Progenitor cell of endocrine pancreas (in vitro differentiated cells): Measurements from ENCODE around the gene PTPRD. TPM values are rescaled to one million over a fixed set of nuclear protein-coding genes. Genes with fewer than 3 reads are reported as not detected.

Source experiments
- DNase-seq: peaks from one replicate; pipeline ENCODE4 v3.0.0; 2021; ENCODE audit warnings: low spot score; ENCODE audit not compliant: unreplicated experiment
- H3K27ac Mint-ChIP-seq: 2 replicates; pipeline ENCODE4 v1.8.0; 2021; ENCODE audit warnings: mild to moderate bottlenecking, moderate library complexity, mixed read lengths
- H3K27me3 Mint-ChIP-seq: 2 replicates; pipeline ENCODE4 v1.8.0; 2021; ENCODE audit warnings: mixed read lengths
- H3K36me3 Mint-ChIP-seq: 2 replicates; pipeline ENCODE4 v1.8.0; 2022; ENCODE audit warnings: mixed read lengths; ENCODE audit not compliant: insufficient read depth
- H3K4me1 Mint-ChIP-seq: 2 replicates; pipeline ENCODE4 v1.8.0; 2021; ENCODE audit warnings: low read depth, mixed read lengths
- H3K4me3 Mint-ChIP-seq: 2 replicates; pipeline ENCODE4 v1.8.0; 2021; ENCODE audit warnings: low read depth, mild to moderate bottlenecking, moderate library complexity, mixed read lengths
- H3K9me3 Mint-ChIP-seq: 2 replicates; pipeline ENCODE4 v1.8.0; 2021; ENCODE audit warnings: low read depth, mixed read lengths
- total RNA-seq: library from RNA; stranded (reverse); gene quantifications from 2 replicates; pipeline ENCODE4 v1.2.1, GENCODE V29; 2021
- TF ChIP-seq, protein P1 (sequence below): fragments of 200-600 bp; sonication (generic); IDR thresholded peaks from one replicate; pipeline ENCODE4 v1.5.0; 2021; ENCODE audit warnings: antibody characterized with exemption, mild to moderate bottlenecking; ENCODE audit not compliant: unreplicated experiment

Gene PTPRD
- total RNA-seq, 1 donor from 2014 or later: 124 TPM

DNA sequence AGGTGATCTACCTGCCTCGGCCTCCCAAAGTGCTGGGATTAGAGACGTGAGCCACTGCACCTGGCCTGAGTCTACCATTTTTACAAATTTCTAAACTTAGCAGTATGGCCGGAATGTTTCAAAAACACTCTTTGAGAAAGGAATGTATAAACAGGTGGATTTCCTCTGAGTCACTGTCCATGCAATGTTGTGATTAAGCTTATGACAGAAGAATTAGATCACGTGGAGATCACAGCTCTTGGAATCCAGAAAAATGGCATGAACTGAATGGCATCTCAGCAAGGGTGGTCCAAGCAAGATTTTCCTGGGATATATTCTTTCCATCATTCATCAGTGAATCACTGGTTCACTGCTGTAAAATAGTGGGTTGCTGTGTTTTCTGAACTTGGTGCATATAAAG, 865.0 kb downstream of the PTPRD start:
- Mint-ChIP-seq H3K9me3 (no peaks in the 10 kb centered on the region), H3K27me3 (no peaks in the 10 kb centered on the region), H3K4me3 (no peak overlapping the region), H3K4me1 (peaks cover 2% of the 10 kb centered on the region), H3K36me3 (no peaks in the 10 kb centered on the region), H3K27ac (peak overlapping the region; percentile 22)
- TF ChIP-seq, protein P1, sequence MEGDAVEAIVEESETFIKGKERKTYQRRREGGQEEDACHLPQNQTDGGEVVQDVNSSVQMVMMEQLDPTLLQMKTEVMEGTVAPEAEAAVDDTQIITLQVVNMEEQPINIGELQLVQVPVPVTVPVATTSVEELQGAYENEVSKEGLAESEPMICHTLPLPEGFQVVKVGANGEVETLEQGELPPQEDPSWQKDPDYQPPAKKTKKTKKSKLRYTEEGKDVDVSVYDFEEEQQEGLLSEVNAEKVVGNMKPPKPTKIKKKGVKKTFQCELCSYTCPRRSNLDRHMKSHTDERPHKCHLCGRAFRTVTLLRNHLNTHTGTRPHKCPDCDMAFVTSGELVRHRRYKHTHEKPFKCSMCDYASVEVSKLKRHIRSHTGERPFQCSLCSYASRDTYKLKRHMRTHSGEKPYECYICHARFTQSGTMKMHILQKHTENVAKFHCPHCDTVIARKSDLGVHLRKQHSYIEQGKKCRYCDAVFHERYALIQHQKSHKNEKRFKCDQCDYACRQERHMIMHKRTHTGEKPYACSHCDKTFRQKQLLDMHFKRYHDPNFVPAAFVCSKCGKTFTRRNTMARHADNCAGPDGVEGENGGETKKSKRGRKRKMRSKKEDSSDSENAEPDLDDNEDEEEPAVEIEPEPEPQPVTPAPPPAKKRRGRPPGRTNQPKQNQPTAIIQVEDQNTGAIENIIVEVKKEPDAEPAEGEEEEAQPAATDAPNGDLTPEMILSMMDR: no peak
- no peak for DNase-seq

DNA sequence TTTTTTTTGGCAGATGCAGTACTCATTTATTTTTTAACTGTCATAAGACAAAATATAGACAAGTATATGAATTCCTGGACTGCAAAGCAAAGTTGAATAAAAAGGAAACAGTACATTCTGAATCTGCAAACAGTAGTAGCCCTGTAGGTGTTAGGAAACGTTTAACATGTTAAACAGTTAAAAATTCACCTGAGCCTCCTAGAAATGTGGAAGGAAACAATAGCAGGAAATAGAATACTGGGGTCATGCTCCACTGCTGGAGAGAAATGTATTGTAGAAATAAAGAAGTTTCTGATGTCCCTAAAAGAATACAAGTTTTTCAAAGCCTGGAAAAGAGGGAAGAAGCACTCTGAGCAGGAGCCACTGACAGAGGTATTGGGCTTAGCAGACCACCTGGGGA, 866.0 kb downstream of the PTPRD start:
- no peak for DNase-seq
- Mint-ChIP-seq H3K4me3 (no peak overlapping the region), H3K9me3 (no peaks in the 10 kb centered on the region), H3K36me3 (no peaks in the 10 kb centered on the region), H3K27ac (no peak overlapping the region), H3K4me1 (no peaks in the 10 kb centered on the region), H3K27me3 (no peaks in the 10 kb centered on the region)
- TF ChIP-seq, protein P1: no peak

DNA sequence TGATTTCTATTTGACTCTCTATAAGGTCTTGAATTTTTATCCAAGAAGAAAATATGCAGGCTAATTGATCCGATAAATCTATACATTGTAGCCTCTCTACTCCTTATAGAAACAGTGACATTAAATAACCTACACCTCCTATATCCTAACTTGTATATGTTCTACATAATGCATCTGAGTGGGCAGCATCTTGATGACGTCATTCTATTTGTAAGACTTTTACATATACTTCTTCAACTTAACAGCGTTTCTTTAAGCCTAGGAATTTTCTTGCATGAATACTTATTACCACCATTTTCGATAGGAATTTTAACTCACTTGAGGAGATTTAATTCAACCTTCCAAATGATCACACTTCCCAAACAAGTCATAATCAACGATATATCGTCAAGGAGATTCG, 869.0 kb downstream of the PTPRD start:
- Mint-ChIP-seq H3K9me3 (no peaks in the 10 kb centered on the region), H3K27me3 (no peaks in the 10 kb centered on the region), H3K4me3 (no peak overlapping the region), H3K27ac (no peak overlapping the region), H3K4me1 (no peaks in the 10 kb centered on the region), H3K36me3 (no peaks in the 10 kb centered on the region)
- TF ChIP-seq, protein P1: no peak
- DNase-seq: no peak

DNA sequence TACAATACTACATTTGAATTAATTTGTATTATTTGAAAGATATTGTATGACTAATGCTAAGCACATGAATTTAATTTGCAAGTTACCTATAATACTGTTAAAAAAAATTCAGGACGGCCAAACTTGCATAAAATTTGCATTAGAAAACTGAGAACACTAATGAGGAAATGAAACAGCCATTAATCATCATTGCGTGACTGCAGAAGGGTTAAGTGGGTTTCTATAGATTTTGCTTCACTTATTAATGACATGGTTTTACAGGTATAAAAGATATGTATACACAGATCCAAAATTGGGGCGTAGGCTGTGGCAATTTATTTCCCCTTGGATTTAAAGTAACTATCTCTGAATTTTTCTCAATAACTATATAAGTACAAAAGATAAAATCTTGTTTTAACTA, 882.6 kb downstream of the PTPRD start:
- H3K27me3 Mint-ChIP-seq: no peaks in the 10 kb centered on the region
- H3K27ac Mint-ChIP-seq: no peak overlapping the region
- H3K4me1 Mint-ChIP-seq: no peaks in the 10 kb centered on the region
- no peak for DNase-seq
- no peaks in the 10 kb centered on the region for H3K9me3 Mint-ChIP-seq
- H3K36me3 Mint-ChIP-seq: no peaks in the 10 kb centered on the region
- TF ChIP-seq, protein P1: no peak
- H3K4me3 Mint-ChIP-seq: no peak overlapping the region

DNA sequence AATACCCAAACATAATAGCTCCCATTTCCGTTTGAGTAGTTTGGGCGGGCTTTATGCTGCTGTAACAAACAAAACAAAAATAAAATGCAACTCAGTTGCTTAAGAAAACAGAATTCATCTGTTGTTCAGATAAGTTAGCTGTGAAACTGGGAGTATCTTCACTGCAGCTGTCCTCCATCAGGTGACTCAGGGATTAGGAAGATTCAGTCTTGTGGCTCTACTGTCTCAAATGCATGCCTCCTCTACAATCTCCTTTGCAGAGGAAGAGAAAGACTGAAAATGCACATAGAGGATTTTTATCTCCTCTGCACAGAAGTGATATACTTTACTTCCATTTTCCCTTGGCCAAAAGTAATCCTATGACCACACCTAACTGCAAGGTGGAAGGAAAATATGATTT, 883.7 kb downstream of the PTPRD start:
- TF ChIP-seq, protein P1: no peak
- H3K36me3 Mint-ChIP-seq: no peaks in the 10 kb centered on the region
- no peak overlapping the region for H3K4me3 Mint-ChIP-seq
- no peaks in the 10 kb centered on the region for H3K9me3 Mint-ChIP-seq
- H3K27me3 Mint-ChIP-seq: no peaks in the 10 kb centered on the region
- DNase-seq: no peak
- peaks cover under 1% of the 10 kb centered on the region for H3K4me1 Mint-ChIP-seq
- H3K27ac Mint-ChIP-seq: no peak overlapping the region
